HCT116 (cell line): ENCODE measurements around the gene TACC3. TPM values are rescaled to one million over a fixed set of nuclear protein-coding genes. Genes with fewer than 3 reads are reported as not detected.

Experiments
- ATAC-seq: fragments of 200-7000 bp; cut with Tn5 transposase; 2 replicates; pipeline ENCODE4 v1.9.1; 2020; ENCODE audit warnings: mild to moderate bottlenecking, moderate library complexity
- BruUV-seq: library from RNA; stranded (reverse); fragments of 400-500 nt; replicated peaks from 2 replicates; lab custom pipeline; 2021; lab: Mats Ljungman, UMichigan
- CTCF ChIA-PET: fragments of 300-600 bp; sonication (Branson Sonifier 250); formaldehyde crosslinking; loops from one replicate; lab custom pipeline; 2021; ENCODE audit warnings: antibody characterized with exemption; lab: Charles Lee
- POLR2A ChIA-PET: fragments of 300-600, 350-600 bp; sonication (Branson Sonifier 250); formaldehyde crosslinking; loops from one replicate; lab custom pipeline; 2021; ENCODE audit warnings: antibody characterized with exemption; lab: Charles Lee
- RAD21 ChIA-PET, 2 experiments: fragments of 300-600 bp; sonication (Branson Sonifier 250); formaldehyde crosslinking; loops; one replicate each; lab custom pipeline; 2023; ENCODE audit warnings: low total read pairs in 2 of 2; ENCODE audit not compliant: uncharacterized antibody in 2 of 2, unreplicated experiment in 2 of 2, low non-redundant PET in 1 of 2; lab: Charles Lee
- DNase-seq: peaks from one replicate; pipeline ENCODE4 v3.0.0-alpha.2; 2010; ENCODE audit warnings: low read depth, low spot score
- H2AFZ ChIP-seq: fragments of 200-600 bp; shearing (Covaris generic), sonication (generic); 2 replicates; pipeline ENCODE4 v1.6.1; 2017; ENCODE audit warnings: low read depth, mixed run types, mixed read lengths, antibody characterized with exemption, low read length; ENCODE audit not compliant: poor library complexity, severe bottlenecking
- H3K27ac ChIP-seq: 2 replicates; pipeline ENCODE4 v1.5.1; 2012; ENCODE audit warnings: low read depth, low read length
- H3K27me3 ChIP-seq: fragments of 200-600 bp; sonication (generic); 2 replicates; pipeline ENCODE4 v1.6.1; 2016; ENCODE audit warnings: mixed run types, low read length, mixed read lengths; ENCODE audit not compliant: insufficient read depth
- H3K36me3 ChIP-seq, 2 experiments: fragments of 200-500 bp in 1 of 2; fragments of 200-600 bp in 1 of 2; sonication (Bioruptor generic) in 1 of 2; sonication (generic) in 1 of 2; 2 replicates each; pipeline versions ENCODE4 v1.5.1 to v1.6.1; 2014 to 2016; ENCODE audit warnings: low read length in 2 of 2, inconsistent platforms in 1 of 2, mixed read lengths in 1 of 2, mixed run types in 1 of 2; ENCODE audit not compliant: insufficient read depth in 2 of 2, control insufficient read depth in 1 of 2
- H3K4me1 ChIP-seq, 2 experiments: fragments of 200-600 bp in 1 of 2; sonication (generic) in 1 of 2; 2 replicates each; pipeline versions ENCODE4 v1.5.1 to v1.6.1; 2012 to 2017; ENCODE audit warnings: low read length in 2 of 2, inconsistent platforms in 1 of 2, mild to moderate bottlenecking in 1 of 2, mixed read lengths in 1 of 2, mixed run types in 1 of 2, moderate library complexity in 1 of 2; ENCODE audit not compliant: insufficient read depth in 2 of 2, control insufficient read depth in 1 of 2
- H3K4me2 ChIP-seq: fragments of 200-600 bp; sonication (generic); 2 replicates; pipeline ENCODE4 v1.6.1; 2017; ENCODE audit warnings: mixed run types, low read length, mixed read lengths
- H3K4me3 ChIP-seq, 2 experiments: fragments of 200-600 bp in 1 of 2; sonication (generic) in 1 of 2; replicated peaks in 1 of 2; 2 replicates each; pipeline ENCODE4 v1.5.1; 2011 to 2016; ENCODE audit warnings: low read length in 2 of 2, control low read depth in 1 of 2, low read depth in 1 of 2, mild to moderate bottlenecking in 1 of 2, mixed read lengths in 1 of 2, mixed run types in 1 of 2
- H3K79me2 ChIP-seq: fragments of 200-600 bp; sonication (generic); 2 replicates; pipeline ENCODE4 v1.6.1; 2017; ENCODE audit warnings: mild to moderate bottlenecking, mixed run types, low read length, moderate library complexity, mixed read lengths; ENCODE audit not compliant: insufficient read depth
- H3K9ac ChIP-seq: fragments of 200-600 bp; sonication (generic); 2 replicates; pipeline ENCODE4 v1.6.1; 2016; ENCODE audit warnings: low read length, mixed read lengths
- H3K9me2 ChIP-seq: fragments of 200-600 bp; sonication (generic), shearing (Covaris generic); 2 replicates; pipeline ENCODE4 v1.6.1; 2017; ENCODE audit warnings: mixed run types, mild to moderate bottlenecking, moderate library complexity; ENCODE audit not compliant: insufficient read depth
- H3K9me3 ChIP-seq, 2 experiments: fragments of 200-500 bp in 1 of 2; fragments of 200-600 bp in 1 of 2; sonication (Bioruptor generic) in 1 of 2; sonication (generic) in 1 of 2; 2 replicates each; pipeline ENCODE4 v1.6.1; 2014 to 2017; ENCODE audit warnings: low read length in 2 of 2, mixed read lengths in 2 of 2, inconsistent platforms in 1 of 2, low read depth in 1 of 2, mild to moderate bottlenecking in 1 of 2, mixed run types in 1 of 2, moderate library complexity in 1 of 2; ENCODE audit not compliant: control insufficient read depth in 1 of 2, insufficient read depth in 1 of 2
- H4K20me1 ChIP-seq: fragments of 200-600 bp; sonication (generic), shearing (Covaris generic); 2 replicates; pipeline ENCODE4 v1.6.1; 2017; ENCODE audit warnings: mixed run types, mild to moderate bottlenecking, moderate library complexity; ENCODE audit not compliant: insufficient read depth
- CBX3 ChIP-seq: IDR thresholded peaks from 2 replicates; pipeline ENCODE4 v1.6.1; 2012; ENCODE audit warnings: low read depth
- CEBPB ChIP-seq: IDR thresholded peaks from 2 replicates; pipeline ENCODE4 v1.6.1; 2012; ENCODE audit warnings: low read depth
- CTCF ChIP-seq, 3 experiments: fragments of 200-600 bp in 1 of 3; sonication (generic) in 1 of 3; IDR thresholded peaks in 2 of 3; conservative IDR thresholded peaks in 1 of 3; 2 replicates each; pipeline ENCODE4 v1.5.1; 2012 to 2017; ENCODE audit warnings: low read depth in 2 of 3, low read length in 2 of 3, antibody characterized with exemption in 1 of 3, borderline replicate concordance in 1 of 3, control low read depth in 1 of 3, mild to moderate bottlenecking in 1 of 3, mixed read lengths in 1 of 3, mixed run types in 1 of 3, moderate library complexity in 1 of 3; ENCODE audit not compliant: insufficient read depth in 1 of 3
- ELF1 ChIP-seq: IDR thresholded peaks from 2 replicates; pipeline ENCODE4 v1.6.1; 2012; ENCODE audit warnings: low read depth, borderline replicate concordance
- EZH2 ChIP-seq: fragments of 200-600 bp; sonication (generic); IDR thresholded peaks from 2 replicates; pipeline ENCODE4 v1.6.1; 2017; ENCODE audit warnings: antibody characterized with exemption, mixed run types
- EZH2phosphoT487 ChIP-seq: fragments of 200-600 bp; IDR thresholded peaks from 2 replicates; pipeline ENCODE4 v1.6.1; 2018; ENCODE audit warnings: antibody characterized with exemption, borderline replicate concordance
- JUND ChIP-seq: IDR thresholded peaks from 2 replicates; pipeline ENCODE4 v1.6.1; 2012
- MAX ChIP-seq: IDR thresholded peaks from 2 replicates; pipeline ENCODE4 v1.6.1; 2012
- POLR2AphosphoS5 ChIP-seq: IDR thresholded peaks from 2 replicates; pipeline ENCODE4 v1.6.1; 2011; ENCODE audit warnings: mild to moderate bottlenecking, low read depth, low read length, moderate library complexity
- RAD21 ChIP-seq: IDR thresholded peaks from 2 replicates; pipeline ENCODE4 v1.6.1; 2012; ENCODE audit warnings: low read depth, mild to moderate bottlenecking
- SP1 ChIP-seq: IDR thresholded peaks from 2 replicates; pipeline ENCODE4 v1.6.1; 2012; ENCODE audit warnings: low read depth
- SRF ChIP-seq: IDR thresholded peaks from 2 replicates; pipeline ENCODE4 v1.6.1; 2012; ENCODE audit warnings: low read depth
- TCF7L2 ChIP-seq: IDR thresholded peaks from 2 replicates; pipeline ENCODE4 v1.7.0; 2011; ENCODE audit warnings: borderline replicate concordance, inconsistent platforms; ENCODE audit not compliant: insufficient read depth, insufficient read length; ENCODE audit errors: extremely low read depth
- ZBTB33 ChIP-seq: IDR thresholded peaks from 2 replicates; pipeline ENCODE4 v1.6.1; 2011; ENCODE audit warnings: mild to moderate bottlenecking, low read length, moderate library complexity; ENCODE audit not compliant: insufficient replicate concordance; ENCODE audit errors: extremely low read depth
- ZNF274 ChIP-seq: fragments of 200-500 bp; sonication (Bioruptor generic); IDR thresholded peaks from 2 replicates; pipeline ENCODE4 v1.6.1; 2014; ENCODE audit warnings: mild to moderate bottlenecking, low read depth, low read length, inconsistent platforms
- intact Hi-C: fragments of 100-400 bp; cut with micrococcal nuclease; formaldehyde crosslinking; loops from 2 replicates; pipeline ENCODE4 v1.10.0; 2022
- total RNA-seq: library from RNA; stranded (reverse); gene quantifications from one replicate; pipeline ENCODE4 v1.2.1, GENCODE V29; 2021; ENCODE audit not compliant: unreplicated experiment

TACC3 gene
- total RNA-seq, 1 experiment from 2014 or later: 106 TPM

GRCh38 chr4:1775731-1776500, 54.6 kb downstream of the TACC3 start:
- H3K79me2 ChIP-seq: no peaks in the 10 kb centered on the region
- H3K9me2 ChIP-seq: no peaks in the 10 kb centered on the region
- no peaks in the 10 kb centered on the region for H4K20me1 ChIP-seq
- RAD21 ChIA-PET: no interaction called here
- no peak for ATAC-seq
- no peak overlapping the region for H2AFZ ChIP-seq
- intact Hi-C loops: no loop called here
- H3K9me3 ChIP-seq: no peaks in the 10 kb centered on the region
- no peak overlapping the region for H3K27ac ChIP-seq
- no peak overlapping the region for H3K9ac ChIP-seq
- no peak overlapping the region for H3K4me3 ChIP-seq
- TF ChIP-seq POLR2AphosphoS5: no peak
- no peak for TF ChIP-seq ZBTB33
- TF ChIP-seq JUND: no peak
- TF ChIP-seq TCF7L2: no peak
- no peak for TF ChIP-seq CTCF (IDR thresholded peaks at IDR 0.05 in 2 of 3, conservative IDR thresholded peaks at IDR 0.05 in 1 of 3; ENCODE audit: borderline replicate concordance in 1 of 3, insufficient read depth in 1 of 3, low read depth in 2 of 3, low read length in 2 of 3)
- TF ChIP-seq EZH2: no peak
- TF ChIP-seq SP1: no peak
- no peak for TF ChIP-seq SRF
- no peak for TF ChIP-seq EZH2phosphoT487
- TF ChIP-seq CEBPB: no peak
- TF ChIP-seq CBX3: no peak
- no peak for TF ChIP-seq ELF1
- no peak for TF ChIP-seq MAX
- TF ChIP-seq ZNF274: no peak
- no peak for TF ChIP-seq RAD21
- no peak for DNase-seq
- BruUV-seq: no TSS peak
- POLR2A ChIA-PET: no interaction called here
- CTCF ChIA-PET: no interaction called here
- peaks cover 11 to 21% of the 10 kb centered on the region in 2 experiments; a peak in 3 of 4 replicates for H3K4me1 ChIP-seq
- H3K36me3 ChIP-seq: no peaks in the 10 kb centered on the region
- no peaks in the 10 kb centered on the region for H3K27me3 ChIP-seq
- no peak overlapping the region for H3K4me2 ChIP-seq
